H9 (cell line): Measurements from ENCODE around the gene MGAT4C. TPM values are rescaled to one million over a fixed set of nuclear protein-coding genes. Genes with fewer than 3 reads are reported as not detected.

Experiments used
- DNase-seq: peaks from one replicate; pipeline ENCODE4 v3.0.0-alpha.2; 2017
- H2AFZ ChIP-seq: one replicate; pipeline ENCODE4 v1.6.1; 2013; ENCODE audit warnings: mild to moderate bottlenecking, low read length, control low read depth, moderate library complexity
- H2AK5ac ChIP-seq: 2 replicates; pipeline ENCODE4 v1.6.1; 2013; ENCODE audit warnings: low read length, control low read depth, mixed read lengths; ENCODE audit not compliant: insufficient read length
- H2BK120ac ChIP-seq: one replicate; pipeline ENCODE4 v1.6.1; 2013; ENCODE audit warnings: low read depth, mild to moderate bottlenecking, low read length, control low read depth, inconsistent platforms; ENCODE audit not compliant: poor library complexity, severe bottlenecking
- H2BK12ac ChIP-seq: 2 replicates; pipeline ENCODE4 v1.6.1; 2013; ENCODE audit warnings: low read length, control low read depth, mixed read lengths, low read depth; ENCODE audit not compliant: insufficient read length
- H2BK15ac ChIP-seq: 2 replicates; pipeline ENCODE4 v1.6.1; 2013; ENCODE audit warnings: low read depth, low read length, control low read depth
- H2BK20ac ChIP-seq: one replicate; pipeline ENCODE4 v1.6.1; 2013; ENCODE audit warnings: low read depth, mild to moderate bottlenecking, low read length, control low read depth, inconsistent platforms; ENCODE audit not compliant: poor library complexity, severe bottlenecking
- H2BK5ac ChIP-seq: 2 replicates; pipeline ENCODE4 v1.6.1; 2013; ENCODE audit warnings: low read length, control low read depth, mixed read lengths; ENCODE audit not compliant: insufficient read length
- H3K14ac ChIP-seq: 2 replicates; pipeline ENCODE4 v1.6.1; 2013; ENCODE audit warnings: low read length, control low read depth; ENCODE audit not compliant: insufficient read depth
- H3K18ac ChIP-seq: 2 replicates; pipeline ENCODE4 v1.6.1; 2013; ENCODE audit warnings: low read depth, mild to moderate bottlenecking, mixed read lengths, low read length, control low read depth; ENCODE audit not compliant: insufficient read length
- H3K23ac ChIP-seq: 2 replicates; pipeline ENCODE4 v1.6.1; 2013; ENCODE audit warnings: low read length, control low read depth, mixed read lengths, low read depth; ENCODE audit not compliant: insufficient read length
- H3K23me2 ChIP-seq: 2 replicates; pipeline ENCODE4 v1.6.1; 2013; ENCODE audit warnings: low read depth, mild to moderate bottlenecking, mixed read lengths, low read length, control low read depth; ENCODE audit not compliant: insufficient read length, poor library complexity, severe bottlenecking
- H3K27ac ChIP-seq: 2 replicates; pipeline ENCODE4 v1.5.1; 2013; ENCODE audit warnings: low read length, control low read depth, mixed read lengths, low read depth; ENCODE audit not compliant: insufficient read length
- H3K27me3 ChIP-seq: 2 replicates; pipeline ENCODE4 v1.6.1; 2013; ENCODE audit warnings: low read length, control low read depth, inconsistent platforms; ENCODE audit not compliant: insufficient read depth
- H3K4ac ChIP-seq: 2 replicates; pipeline ENCODE4 v1.6.1; 2013; ENCODE audit warnings: low read depth, mild to moderate bottlenecking, control low read depth, inconsistent platforms, low read length, moderate library complexity
- H3K4me1 ChIP-seq: 2 replicates; pipeline ENCODE4 v1.6.1; 2013; ENCODE audit warnings: low read length, control low read depth, inconsistent platforms; ENCODE audit not compliant: insufficient read depth
- H3K4me2 ChIP-seq: 2 replicates; pipeline ENCODE4 v1.6.1; 2013; ENCODE audit warnings: low read length, control low read depth, mixed read lengths; ENCODE audit not compliant: insufficient read length, insufficient read depth
- H3K56ac ChIP-seq: 2 replicates; pipeline ENCODE4 v1.6.1; 2013; ENCODE audit warnings: low read depth, mild to moderate bottlenecking, mixed read lengths, low read length, control low read depth; ENCODE audit not compliant: insufficient read length
- H3K79me1 ChIP-seq: 2 replicates; pipeline ENCODE4 v1.6.1; 2013; ENCODE audit warnings: low read depth, mild to moderate bottlenecking, moderate library complexity, low read length, control low read depth, inconsistent platforms; ENCODE audit not compliant: insufficient read depth, poor library complexity, severe bottlenecking
- H3K79me2 ChIP-seq: 2 replicates; pipeline ENCODE4 v1.6.1; 2013; ENCODE audit warnings: low read length, control low read depth, inconsistent platforms; ENCODE audit not compliant: insufficient read depth
- H3K9ac ChIP-seq: 2 replicates; pipeline ENCODE4 v1.6.1; 2013; ENCODE audit warnings: low read length, control low read depth, mixed read lengths; ENCODE audit not compliant: insufficient read length; ENCODE audit errors: extremely low read depth
- H3K9me3 ChIP-seq: one replicate; pipeline ENCODE4 v1.6.1; 2013; ENCODE audit warnings: low read depth, low read length, inconsistent platforms; ENCODE audit not compliant: control insufficient read depth
- H3T11ph ChIP-seq: one replicate; pipeline ENCODE4 v1.6.1; 2013; ENCODE audit warnings: mild to moderate bottlenecking, low read length, control low read depth, inconsistent platforms
- H4K20me1 ChIP-seq: one replicate; pipeline ENCODE4 v1.6.1; 2013; ENCODE audit not compliant: control insufficient read depth, insufficient read length, insufficient read depth
- H4K5ac ChIP-seq: 2 replicates; pipeline ENCODE4 v1.6.1; 2013; ENCODE audit warnings: low read depth, mild to moderate bottlenecking, mixed read lengths, low read length, control low read depth; ENCODE audit not compliant: insufficient read length
- H4K8ac ChIP-seq: replicated peaks from 2 replicates; pipeline ENCODE4 v1.6.1; 2013; ENCODE audit warnings: low read length, control low read depth, mixed read lengths, low read depth; ENCODE audit not compliant: insufficient read length
- H4K91ac ChIP-seq: 2 replicates; pipeline ENCODE4 v1.6.1; 2013; ENCODE audit warnings: low read depth, mild to moderate bottlenecking, moderate library complexity, mixed read lengths, low read length, control low read depth; ENCODE audit not compliant: insufficient read length
- H3K27ac Mint-ChIP-seq, 3 experiments: 2 replicates in 2 of 3; 3 replicates in 1 of 3; pipeline ENCODE4 v1.8.0; 2020 to 2021; ENCODE audit warnings: mixed read lengths in 3 of 3, mild to moderate bottlenecking in 1 of 3, moderate library complexity in 1 of 3
- H3K27me3 Mint-ChIP-seq: 2 replicates; pipeline ENCODE4 v1.8.0; 2021; ENCODE audit warnings: low read depth, mild to moderate bottlenecking, moderate library complexity, mixed read lengths
- H3K36me3 Mint-ChIP-seq, 3 experiments: 2 replicates in 2 of 3; 3 replicates in 1 of 3; pipeline ENCODE4 v1.8.0; 2020 to 2021; ENCODE audit warnings: low read depth in 3 of 3, mixed read lengths in 3 of 3; ENCODE audit not compliant: insufficient read depth in 1 of 3
- H3K4me1 Mint-ChIP-seq, 2 experiments: 2 replicates each; pipeline ENCODE4 v1.8.0; 2020; ENCODE audit warnings: mixed read lengths in 2 of 2
- H3K4me3 Mint-ChIP-seq, 2 experiments: 2 replicates in 1 of 2; 3 replicates in 1 of 2; pipeline ENCODE4 v1.8.0; 2020 to 2021; ENCODE audit warnings: mild to moderate bottlenecking in 2 of 2, mixed read lengths in 2 of 2, moderate library complexity in 1 of 2
- H3K9me3 Mint-ChIP-seq, 2 experiments: 2 replicates in 1 of 2; 3 replicates in 1 of 2; pipeline ENCODE4 v1.8.0; 2020; ENCODE audit warnings: mild to moderate bottlenecking in 2 of 2, mixed read lengths in 2 of 2, moderate library complexity in 1 of 2
- CTCF ChIP-seq: fragments of 200-600 bp; sonication (generic); conservative IDR thresholded peaks from 3 replicates; pipeline ENCODE4 v1.8.0; 2021; ENCODE audit warnings: antibody characterized with exemption, mild to moderate bottlenecking
- WGBS: extraction: QIAGEN DNeasy Blood & Tissue Kit; methylation state at CpG from one replicate; pipeline ENCODE4 v1.1.7; 2013; ENCODE audit warnings: missing lambda C conversion rate, low lambda C conversion rate, mixed read lengths; ENCODE audit not compliant: insufficient read length; ENCODE audit errors: extremely low coverage; 5-methylcytosine and 5-hydroxymethylcytosine counted together
- total RNA-seq: library from RNA; stranded (reverse); gene quantifications from 2 replicates; pipeline ENCODE4 v1.2.1, GENCODE V29; 2021

MGAT4C gene
- total RNA-seq, 1 experiment from 2014 or later = 1.3 TPM

- WGBS = no CpG with 5 or more reads among the region's 4 CpGs
- no peak overlapping the region for H3K9ac ChIP-seq
- H3K27ac ChIP-seq = no peak overlapping the region
Measured at GRCh38 chr12:86254399-86255107, 1.6 kb downstream of the MGAT4C start.

More at GRCh38 chr12:86254399-86255107, 1.6 kb downstream of the MGAT4C start:
- no peaks in the 10 kb centered on the region for H3K79me2 ChIP-seq
- H3K9me3 Mint-ChIP-seq = no peaks in the 10 kb centered on the region
- H2BK5ac ChIP-seq = no peak overlapping the region
- no peak for DNase-seq
- no peaks in the 10 kb centered on the region for H3K27me3 Mint-ChIP-seq
- H3K9me3 ChIP-seq = no peaks in the 10 kb centered on the region
- peaks cover 5 to 7% of the 10 kb centered on the region in 2 experiments; a peak in 1 of 4 replicates for H3K4me1 Mint-ChIP-seq
- H4K8ac ChIP-seq = no peak overlapping the region
- no peak overlapping the region for H3K14ac ChIP-seq
- H2AFZ ChIP-seq = no peak overlapping the region
- no peak overlapping the region for H2BK12ac ChIP-seq
- no peaks in the 10 kb centered on the region for H3K36me3 Mint-ChIP-seq
- no peaks in the 10 kb centered on the region for H3K4me1 ChIP-seq
- no peak overlapping the region for H3K27ac Mint-ChIP-seq
- no peaks in the 10 kb centered on the region for H4K20me1 ChIP-seq
- no peak overlapping the region for H3K23ac ChIP-seq
- no peak overlapping the region for H3K4me2 ChIP-seq
- H2AK5ac ChIP-seq = no peak overlapping the region
- H3K18ac ChIP-seq = no peak overlapping the region
- H3K56ac ChIP-seq = no peak overlapping the region
- no peak overlapping the region for H3K4ac ChIP-seq
- H3K27me3 ChIP-seq = no peaks in the 10 kb centered on the region
- H4K5ac ChIP-seq = no peak overlapping the region
- no peak overlapping the region for H2BK120ac ChIP-seq
- H3K23me2 ChIP-seq = no peaks in the 10 kb centered on the region
- no peak overlapping the region for H3T11ph ChIP-seq
- no peak for TF ChIP-seq CTCF
- no peak overlapping the region for H2BK20ac ChIP-seq
- no peaks in the 10 kb centered on the region for H3K79me1 ChIP-seq
- H4K91ac ChIP-seq = no peak overlapping the region
- no peak overlapping the region for H2BK15ac ChIP-seq
- H3K4me3 Mint-ChIP-seq = no peak overlapping the region
